AG09309 (cell line): Measurements from ENCODE around the gene GTF2IRD1.
"Not testable (repeated sequence)": the region's sequence is repeated elsewhere in the genome, so short reads cannot be mapped to it uniquely, and the experiment has no call there.

Source experiments
- DNase-seq: peaks from one replicate; pipeline ENCODE4 v3.0.0-alpha.2; 2010; ENCODE audit warnings: low read depth
- H3K4me3 ChIP-seq: 2 replicates; pipeline ENCODE4 v1.5.1; 2011; ENCODE audit warnings: mild to moderate bottlenecking, low read depth, low read length, moderate library complexity; ENCODE audit not compliant: control insufficient read depth
- CTCF ChIP-seq: IDR thresholded peaks from 2 replicates; pipeline ENCODE4 v1.5.1; 2011; ENCODE audit warnings: mild to moderate bottlenecking, low read depth, low read length, inconsistent platforms; ENCODE audit not compliant: insufficient read depth, control insufficient read depth; ENCODE audit errors: missing control alignments

Gene GTF2IRD1

GRCh38 chr7:74625446-74625845 lies 171.7 kb downstream of the GTF2IRD1 start:
- H3K4me3 ChIP-seq, result no peak overlapping the region
- TF ChIP-seq CTCF, result peak; percentile 23
- peak; percentile 29 for DNase-seq

- no peak for TF ChIP-seq CTCF
- DNase-seq, result peak; percentile 39
- no peak overlapping the region for H3K4me3 ChIP-seq
Observed at GRCh38 chr7:74627661-74628411, 174.1 kb downstream of the GTF2IRD1 start.

GRCh38 chr7:74632505-74632904 lies 178.8 kb downstream of the GTF2IRD1 start:
- DNase-seq, result no peak
- no peak for TF ChIP-seq CTCF
- no peak overlapping the region for H3K4me3 ChIP-seq

- no peak for TF ChIP-seq CTCF
- H3K4me3 ChIP-seq, result no peak overlapping the region
- no peak for DNase-seq
Observed at GRCh38 chr7:74633451-74633921, 179.8 kb downstream of the GTF2IRD1 start.

- H3K4me3 ChIP-seq, result no peak overlapping the region
- DNase-seq, result no peak
- TF ChIP-seq CTCF, result no peak
Observed at GRCh38 chr7:74637745-74638144, 184.0 kb downstream of the GTF2IRD1 start.

GRCh38 chr7:74650055-74650454 lies 196.3 kb downstream of the GTF2IRD1 start:
- H3K4me3 ChIP-seq, DNase-seq: not testable (repeated sequence)

GRCh38 chr7:74650493-74651132 lies 196.9 kb downstream of the GTF2IRD1 start:
- DNase-seq, H3K4me3 ChIP-seq: not testable (repeated sequence)

GRCh38 chr7:74651133-74651504 lies 197.4 kb downstream of the GTF2IRD1 start:
- DNase-seq, H3K4me3 ChIP-seq: not testable (repeated sequence)
